IPS-NIHi7 (cell line): ENCODE data around the gene NMT1.

Experiments
- DNase-seq: peaks from one replicate; pipeline ENCODE4 v3.0.0; 2012; ENCODE audit warnings: mixed read lengths; ENCODE audit errors: extremely low spot score

Gene NMT1

DNA sequence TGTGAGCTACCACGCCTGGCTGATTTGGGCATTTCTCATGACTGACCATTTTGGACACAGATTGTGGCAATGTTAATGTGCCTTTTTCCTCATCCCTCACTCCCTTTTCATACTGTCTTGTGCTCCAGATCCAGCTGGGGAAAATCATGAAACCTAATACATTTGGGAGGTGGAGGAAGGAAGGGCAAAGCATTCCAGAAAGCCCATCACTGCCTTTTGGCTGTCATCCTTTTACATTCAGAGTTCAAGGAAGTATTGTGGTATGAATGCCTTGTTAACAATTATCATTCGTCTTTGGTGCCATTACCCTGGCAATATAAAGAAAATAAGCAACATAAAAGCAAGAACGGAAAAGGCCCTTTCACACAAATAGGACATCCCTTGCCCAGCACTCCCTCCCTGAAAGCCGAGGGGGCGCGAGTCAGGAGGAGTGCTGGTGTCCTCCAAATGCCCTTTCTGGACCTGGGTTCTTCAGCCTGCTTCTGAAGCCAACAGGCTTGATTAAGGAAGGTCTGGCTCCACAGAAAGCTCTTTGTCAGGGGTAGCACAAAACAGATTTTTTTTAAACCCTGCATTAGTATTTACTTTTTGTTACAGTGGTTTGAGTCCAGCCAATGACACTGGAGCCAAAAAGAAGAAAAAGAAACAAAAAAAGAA lies 20.1 kb downstream of the NMT1 start:
- no peak for DNase-seq

DNA sequence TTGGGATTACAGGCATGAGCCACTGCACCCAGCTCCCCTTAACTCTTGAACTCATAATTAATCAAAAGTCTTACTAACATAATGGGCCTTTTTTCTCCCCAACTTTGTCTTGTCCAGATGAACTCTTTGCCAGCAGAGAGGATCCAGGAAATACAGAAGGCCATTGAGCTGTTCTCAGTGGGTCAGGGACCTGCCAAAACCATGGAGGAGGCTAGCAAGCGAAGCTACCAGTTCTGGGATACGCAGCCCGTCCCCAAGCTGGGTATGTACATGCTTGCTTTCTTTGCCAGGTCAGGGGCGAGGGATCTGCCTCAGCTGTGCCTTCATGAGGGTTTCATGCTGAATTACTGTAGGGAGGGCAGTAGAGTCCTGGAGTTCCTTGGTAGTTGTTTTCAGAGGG lies 25.3 kb downstream of the NMT1 start:
- no peak for DNase-seq

DNA sequence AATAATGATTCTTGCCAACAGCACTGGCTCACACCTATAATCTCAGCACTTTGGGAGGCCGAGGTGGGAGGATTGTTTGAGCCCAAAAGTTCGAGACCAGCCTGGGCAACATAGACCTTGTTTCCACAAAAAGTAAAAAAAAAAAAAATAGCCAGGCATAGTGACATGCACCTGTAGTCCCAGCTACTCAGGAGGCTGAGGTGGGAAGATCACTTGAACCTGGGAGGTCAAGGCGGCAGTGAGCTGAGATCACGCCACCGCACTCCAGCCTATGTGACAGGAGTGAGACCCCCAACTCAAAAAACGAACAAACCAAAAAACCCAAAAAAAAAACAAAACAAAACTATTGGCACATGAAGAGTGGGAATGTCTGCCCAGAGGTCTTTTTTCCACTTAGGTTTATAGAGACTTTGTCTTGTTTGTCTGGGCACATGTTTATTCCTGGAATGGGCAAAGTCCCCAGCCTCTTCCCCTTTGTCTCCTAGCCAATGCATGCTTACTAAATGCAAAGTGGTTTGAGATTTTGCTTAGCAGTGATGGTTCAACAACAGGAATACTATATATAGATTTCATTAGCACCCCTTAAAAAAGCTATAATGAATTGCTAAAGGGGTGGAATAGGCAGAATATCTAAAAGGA lies 25.9 kb downstream of the NMT1 start:
- no peak for DNase-seq

DNA sequence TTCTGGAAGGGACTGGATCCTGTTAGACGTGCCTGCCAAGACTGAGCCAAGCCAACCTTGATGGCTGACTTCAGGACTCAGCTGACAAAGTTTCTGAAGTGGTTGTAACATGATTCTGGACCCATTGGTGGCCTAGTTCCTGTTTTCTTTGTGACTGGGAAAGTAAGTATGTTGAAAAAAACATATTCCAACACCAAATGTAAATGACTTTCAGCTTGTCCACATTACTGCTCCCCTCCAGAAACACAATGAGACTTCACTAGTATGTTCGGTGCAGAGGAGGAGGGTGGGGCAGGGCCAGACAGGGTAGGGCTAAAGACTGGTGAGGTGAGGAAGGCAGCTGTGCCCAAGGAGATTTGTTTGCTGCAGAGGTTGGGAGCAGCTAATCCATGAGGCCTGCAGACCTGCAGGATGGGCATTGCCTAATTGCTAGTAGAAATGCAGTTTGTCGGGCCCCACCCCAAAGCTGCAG lies 26.4 kb downstream of the NMT1 start:
- peak; percentile 4 for DNase-seq

DNA sequence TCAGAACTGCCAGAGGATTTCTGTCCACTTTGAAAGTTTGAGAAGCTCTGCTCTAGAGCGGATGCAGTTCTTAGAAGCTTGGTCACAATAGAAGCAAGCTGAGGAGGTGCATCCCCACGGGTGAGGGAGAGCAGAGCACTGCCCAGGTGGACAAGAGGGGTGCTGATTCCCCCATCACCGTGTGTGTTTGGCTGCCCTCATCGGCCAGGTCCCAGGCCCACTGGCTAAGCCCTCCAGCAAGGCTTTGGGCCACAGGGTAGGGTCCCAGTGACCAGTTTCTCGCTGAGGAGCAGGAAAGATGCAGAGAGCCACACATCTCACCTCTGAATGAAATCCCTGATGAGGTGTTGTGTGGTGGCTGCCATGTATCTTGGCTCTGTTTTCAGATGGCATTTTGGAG lies 26.9 kb downstream of the NMT1 start:
- DNase-seq = peak; percentile 6

DNA sequence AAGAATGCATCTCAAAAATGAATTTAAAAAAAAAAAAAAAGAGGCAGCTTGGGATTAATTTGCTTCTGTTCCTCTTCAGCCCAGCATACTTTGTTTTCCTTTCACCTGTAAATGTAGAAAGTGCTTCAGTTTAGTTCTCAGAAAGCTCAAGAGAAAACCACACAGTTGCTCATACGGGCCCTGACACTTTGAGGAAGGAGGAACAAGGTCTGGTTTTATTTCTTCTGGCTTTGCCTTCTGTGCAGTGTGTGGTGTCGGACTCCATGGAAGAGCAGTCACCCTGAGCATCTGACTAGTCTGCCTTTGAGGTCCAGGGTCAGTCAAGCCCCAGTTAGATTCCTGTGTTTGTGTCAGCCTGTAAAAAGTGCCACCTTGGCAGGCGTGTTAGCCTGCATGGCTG lies 27.6 kb downstream of the NMT1 start:
- no peak for DNase-seq

DNA sequence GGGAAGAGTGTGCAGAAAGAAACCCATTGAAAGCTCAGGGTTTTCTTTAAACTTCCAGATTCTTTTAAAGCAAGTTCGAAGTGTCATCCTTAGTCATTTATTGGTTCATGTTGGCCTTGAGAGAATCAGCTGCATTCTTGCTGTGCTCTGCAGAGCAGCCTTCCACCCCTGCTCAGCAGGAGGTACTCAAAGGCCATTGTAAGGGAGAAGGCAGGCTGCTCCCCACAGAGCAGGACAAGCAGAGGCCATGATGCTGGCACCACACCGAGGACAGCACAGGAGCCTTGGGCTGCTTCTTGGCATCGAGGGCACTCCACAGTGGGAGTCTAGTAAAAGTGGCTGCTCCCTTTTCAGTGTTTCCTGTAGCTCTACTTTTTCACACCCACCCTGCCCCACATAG lies 29.6 kb downstream of the NMT1 start:
- DNase-seq = peak; percentile 65

DNA sequence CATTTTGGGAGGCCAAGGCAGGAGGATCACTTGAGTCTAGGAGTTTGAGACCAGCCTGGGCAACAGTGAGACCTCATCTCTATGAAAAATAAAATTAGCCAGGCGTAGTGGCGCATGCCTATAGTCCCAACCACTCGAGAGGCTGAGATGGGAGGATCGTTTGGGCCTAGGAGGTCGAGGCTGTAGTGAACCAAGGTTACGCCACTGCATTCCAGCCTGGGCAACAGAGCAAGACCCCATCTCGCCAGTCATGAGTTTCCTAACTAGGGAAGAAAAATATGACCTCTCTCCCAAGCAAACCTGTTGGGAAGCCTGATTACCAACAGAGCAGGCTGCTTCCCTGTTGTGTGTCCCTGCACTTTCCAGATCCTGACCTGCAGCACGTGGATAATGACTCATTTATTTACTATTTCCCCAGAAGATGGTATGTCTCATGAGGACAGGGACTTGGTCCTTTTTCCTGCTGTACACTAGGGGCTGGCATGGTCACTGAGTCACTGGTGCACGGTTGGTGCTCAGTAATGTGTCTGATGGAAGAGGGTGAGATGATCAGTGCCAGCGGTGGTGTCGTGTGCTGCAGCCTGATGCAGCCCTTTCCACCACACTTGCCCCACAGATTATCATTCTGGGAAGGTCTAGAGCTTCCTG lies 30.8 kb downstream of the NMT1 start:
- DNase-seq = peak; percentile 3

DNA sequence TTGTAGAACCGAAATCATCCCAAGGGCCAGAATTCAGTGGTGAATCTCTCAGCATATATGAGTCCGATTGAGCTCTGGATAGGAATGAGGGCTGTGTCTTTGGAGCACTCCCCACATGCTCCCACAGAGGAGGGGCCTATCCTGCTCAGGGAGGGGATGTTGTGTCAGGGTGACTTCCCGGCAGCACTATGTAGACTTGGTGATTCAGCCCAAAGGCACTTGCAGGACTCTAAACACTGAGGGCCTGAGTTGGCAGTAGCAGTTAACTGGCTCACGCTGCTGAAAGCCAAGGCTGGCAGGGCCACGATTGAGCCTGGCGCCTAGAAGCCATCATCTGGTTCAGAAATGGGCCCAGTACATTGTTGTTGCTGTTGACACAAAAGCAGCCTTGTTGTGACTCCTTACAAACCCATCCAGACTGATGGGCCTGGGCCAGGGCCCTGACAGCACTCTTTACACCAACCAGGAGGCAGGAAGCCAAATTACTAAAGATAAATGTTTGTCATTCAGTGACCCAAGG lies 31.9 kb downstream of the NMT1 start:
- no peak for DNase-seq

DNA sequence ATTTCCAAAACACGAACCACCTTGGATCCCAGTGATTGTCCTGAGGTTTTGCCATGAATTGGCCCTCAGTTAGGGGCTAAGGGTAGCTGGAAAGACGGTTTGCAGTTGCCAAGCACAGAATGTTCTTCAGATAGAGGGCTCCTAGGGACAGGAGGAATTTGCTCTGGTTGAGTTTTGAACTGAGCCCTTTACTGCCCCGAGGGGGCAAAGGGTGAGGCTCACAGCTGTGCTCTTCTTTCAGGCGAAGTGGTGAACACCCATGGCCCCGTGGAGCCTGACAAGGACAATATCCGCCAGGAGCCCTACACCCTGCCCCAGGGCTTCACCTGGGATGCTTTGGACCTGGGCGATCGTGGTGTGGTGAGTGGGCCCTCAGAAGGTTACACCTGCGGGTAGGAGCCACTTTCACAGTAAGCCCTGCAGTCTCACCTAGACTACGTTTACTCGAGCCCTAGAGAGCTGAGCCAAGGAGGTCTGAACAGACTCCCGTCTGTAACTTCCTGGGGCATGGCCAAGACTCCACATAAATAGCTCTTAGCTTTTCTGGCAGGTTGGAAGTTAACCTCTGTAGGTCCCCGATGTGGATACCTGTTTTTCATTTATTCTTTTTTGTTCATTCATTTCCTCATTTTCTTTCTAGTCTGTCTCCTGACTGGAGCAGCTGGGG lies 32.5 kb downstream of the NMT1 start:
- DNase-seq = no peak

DNA sequence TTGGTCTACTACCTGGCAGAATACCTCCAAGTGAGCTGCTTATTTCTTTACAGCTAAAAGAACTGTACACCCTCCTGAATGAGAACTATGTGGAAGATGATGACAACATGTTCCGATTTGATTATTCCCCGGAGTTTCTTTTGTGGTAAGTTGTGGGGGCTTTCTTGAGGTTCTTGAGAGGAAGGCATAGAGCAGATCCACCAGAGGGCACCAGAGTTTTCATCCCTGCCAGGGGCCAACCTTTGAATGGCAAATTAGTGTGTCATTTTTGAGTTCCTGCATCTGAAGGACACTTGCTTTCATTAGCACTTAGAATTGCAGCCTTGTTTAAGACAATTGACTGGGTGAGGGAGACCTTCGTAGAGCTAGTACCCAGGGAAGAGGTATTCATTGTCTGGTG lies 35.0 kb downstream of the NMT1 start:
- peak; percentile 46 for DNase-seq

DNA sequence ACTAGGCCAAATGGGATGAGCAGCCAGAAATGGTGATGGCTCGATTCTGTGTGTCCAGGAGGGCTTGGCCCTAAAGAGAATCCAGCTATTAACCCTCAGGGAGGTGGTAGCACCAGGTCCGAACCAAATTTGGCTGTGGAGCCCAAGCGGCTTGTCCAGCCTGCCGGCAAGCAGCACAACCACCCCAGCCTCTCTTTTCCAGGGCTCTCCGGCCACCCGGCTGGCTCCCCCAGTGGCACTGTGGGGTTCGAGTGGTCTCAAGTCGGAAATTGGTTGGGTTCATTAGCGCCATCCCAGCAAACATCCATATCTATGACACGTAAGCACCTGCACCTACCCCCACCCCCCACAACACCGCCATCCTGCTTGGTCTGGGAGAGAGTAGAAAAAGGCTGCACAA lies 35.8 kb downstream of the NMT1 start:
- no peak for DNase-seq

DNA sequence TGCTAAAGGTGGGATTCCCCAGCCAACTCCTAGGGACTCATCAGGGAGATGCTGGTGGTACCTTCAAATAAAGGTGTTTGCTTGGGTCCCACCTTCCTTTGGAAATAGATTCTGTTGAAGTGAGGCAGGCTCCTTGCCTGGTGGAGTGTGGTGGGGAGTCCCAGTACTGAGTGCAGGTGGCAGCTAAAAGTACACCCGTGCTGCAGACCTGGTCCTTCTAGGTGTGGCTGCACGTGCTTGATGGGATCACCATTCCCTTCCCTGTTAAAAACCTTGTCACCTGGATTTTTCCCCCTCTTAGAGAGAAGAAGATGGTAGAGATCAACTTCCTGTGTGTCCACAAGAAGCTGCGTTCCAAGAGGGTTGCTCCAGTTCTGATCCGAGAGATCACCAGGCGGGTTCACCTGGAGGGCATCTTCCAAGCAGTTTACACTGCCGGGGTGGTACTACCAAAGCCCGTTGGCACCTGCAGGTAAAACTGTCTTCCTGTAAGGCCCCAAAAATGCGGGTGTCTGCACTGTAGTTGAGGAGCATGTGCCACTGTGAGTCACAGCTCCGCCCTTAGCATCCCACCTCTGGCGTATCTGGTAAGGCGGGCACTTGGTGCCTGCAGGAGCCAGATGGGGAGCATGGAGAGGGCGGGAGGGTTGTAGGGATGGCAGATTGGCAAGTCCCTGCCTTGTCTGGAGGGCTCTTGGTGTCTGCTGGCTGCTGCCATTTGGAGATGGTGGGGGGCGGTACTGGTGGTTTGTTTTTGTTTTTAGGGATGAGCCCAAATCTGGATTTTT lies 37.2 kb downstream of the NMT1 start:
- DNase-seq = no peak

DNA sequence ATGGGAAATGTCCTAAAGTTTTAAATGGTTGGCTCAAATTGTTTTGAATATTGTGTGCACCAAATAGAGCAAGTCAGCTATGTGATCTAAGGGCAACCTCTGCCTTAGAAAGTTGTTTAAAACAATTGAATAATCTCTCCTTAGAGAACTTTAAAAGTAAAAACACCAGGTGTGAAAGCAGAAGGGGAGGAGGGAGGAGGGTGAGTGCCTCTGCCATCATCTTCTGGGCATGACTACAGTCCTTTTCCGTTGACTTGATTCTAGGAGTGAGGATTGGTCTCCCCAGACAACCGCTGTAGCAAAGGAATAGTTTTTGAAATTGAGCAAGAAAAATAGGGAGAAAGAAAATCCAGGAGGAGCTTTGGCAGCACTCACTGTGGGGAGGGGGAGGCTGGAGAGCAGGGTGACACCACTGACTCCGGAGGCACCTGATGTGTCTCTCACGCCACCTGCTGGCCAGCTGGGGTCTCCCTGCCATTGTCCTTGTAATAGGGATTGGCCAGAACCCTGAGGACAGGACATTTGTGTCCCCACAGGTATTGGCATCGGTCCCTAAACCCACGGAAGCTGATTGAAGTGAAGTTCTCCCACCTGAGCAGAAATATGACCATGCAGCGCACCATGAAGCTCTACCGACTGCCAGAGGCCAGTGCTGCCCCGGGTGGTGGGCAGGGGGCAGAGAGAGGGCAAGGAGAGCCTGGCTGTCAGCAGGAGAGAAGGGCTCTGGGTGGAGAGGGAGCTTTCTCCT lies 37.9 kb downstream of the NMT1 start:
- DNase-seq = peak; percentile 97

DNA sequence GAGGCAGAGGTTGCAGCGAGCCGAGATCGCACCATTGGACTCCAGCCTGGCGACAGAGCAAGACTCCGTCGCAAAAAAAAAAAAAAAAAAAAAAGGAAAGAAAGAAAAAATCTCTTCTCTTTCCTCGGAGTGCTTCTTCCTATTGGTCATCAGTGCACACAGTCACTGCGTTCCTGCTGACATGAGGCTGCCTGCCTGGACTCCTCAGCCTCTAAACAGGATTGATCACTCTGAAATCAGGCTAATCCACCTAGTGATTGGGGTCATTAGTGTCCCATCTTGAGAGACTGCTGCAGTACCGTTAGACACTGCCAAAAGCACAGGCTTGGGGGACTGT lies 40.4 kb downstream of the NMT1 start:
- DNase-seq = no peak

DNA sequence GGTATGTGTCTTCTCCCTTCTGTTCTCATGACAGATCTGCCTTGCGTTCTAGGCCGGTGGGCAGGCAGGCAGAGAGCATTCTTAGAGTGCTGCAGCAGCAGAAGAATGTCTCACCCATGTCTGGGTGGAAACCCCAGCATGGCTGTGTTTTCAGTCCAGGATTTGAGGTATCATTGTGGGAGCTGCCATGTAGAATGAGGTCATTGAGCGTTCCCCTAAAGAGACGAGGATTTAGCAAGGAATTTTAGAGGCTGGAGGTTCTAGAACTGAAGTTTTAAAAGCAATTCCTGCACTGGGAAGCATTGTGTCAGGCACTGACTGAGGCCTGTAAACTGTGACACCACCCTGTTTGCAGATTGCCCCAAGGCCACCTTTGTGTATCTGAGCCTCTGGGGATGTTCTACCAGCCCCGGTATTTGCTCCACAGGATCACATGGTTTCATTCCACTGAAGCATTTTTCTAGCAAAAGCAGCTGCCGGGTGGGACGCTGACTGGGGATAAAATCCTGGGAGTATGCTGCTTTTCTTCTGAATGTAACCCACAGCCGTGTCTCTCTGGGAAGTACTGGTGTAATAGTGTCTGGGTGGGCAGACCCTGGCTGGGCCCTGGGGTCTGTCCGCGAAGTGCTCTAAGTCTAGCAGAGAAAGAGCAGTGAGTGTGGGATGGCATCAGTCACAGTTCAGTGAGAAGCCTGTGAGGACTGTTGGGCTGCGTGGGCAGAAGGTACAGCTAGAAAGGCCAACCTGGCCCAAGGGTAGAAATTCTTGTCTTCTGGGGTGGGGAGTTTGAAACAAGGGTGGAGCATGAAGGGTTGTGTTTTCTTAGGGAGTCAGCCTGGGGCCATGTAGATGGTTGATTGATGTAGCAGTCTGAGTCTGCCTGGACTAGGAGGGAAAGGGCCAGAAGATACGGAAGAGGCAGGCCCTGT lies 41.0 kb downstream of the NMT1 start:
- no peak for DNase-seq

DNA sequence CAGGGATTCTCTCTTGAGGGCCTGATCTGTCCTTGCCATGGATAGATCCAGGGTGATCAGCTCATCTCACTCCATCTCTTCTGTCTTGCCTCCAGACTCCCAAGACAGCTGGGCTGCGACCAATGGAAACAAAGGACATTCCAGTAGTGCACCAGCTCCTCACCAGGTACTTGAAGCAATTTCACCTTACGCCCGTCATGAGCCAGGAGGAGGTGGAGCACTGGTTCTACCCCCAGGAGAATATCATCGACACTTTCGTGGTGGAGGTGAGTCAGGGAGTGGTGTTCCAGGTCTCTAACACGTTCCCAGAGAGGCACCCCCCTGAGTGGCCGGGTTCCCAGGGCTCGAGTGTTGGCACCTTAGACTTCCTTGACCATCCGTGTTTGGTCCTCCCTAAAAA lies 41.7 kb downstream of the NMT1 start:
- no peak for DNase-seq

DNA sequence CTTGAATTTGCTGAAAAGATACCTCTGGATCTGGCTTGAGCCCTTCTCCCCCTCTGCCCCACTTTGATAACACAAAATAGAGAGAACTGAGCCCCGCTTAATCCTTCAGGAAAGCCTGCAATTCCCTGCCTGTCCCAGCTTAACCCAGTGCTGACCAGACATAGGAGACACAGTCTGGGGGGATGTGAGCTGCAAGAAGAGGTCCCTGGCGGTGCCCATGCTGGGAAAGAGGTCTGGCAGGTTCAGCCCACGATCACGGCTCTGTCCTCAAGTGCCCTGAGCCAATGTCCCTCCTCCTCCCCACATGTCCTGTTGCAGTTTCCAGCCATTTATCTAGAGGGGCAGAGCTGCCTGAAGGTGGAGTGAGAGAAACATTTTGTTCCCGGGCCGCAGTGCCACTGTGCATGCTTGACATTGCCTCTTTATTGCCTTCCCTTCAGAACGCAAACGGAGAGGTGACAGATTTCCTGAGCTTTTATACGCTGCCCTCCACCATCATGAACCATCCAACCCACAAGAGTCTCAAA lies 42.2 kb downstream of the NMT1 start:
- no peak for DNase-seq

DNA sequence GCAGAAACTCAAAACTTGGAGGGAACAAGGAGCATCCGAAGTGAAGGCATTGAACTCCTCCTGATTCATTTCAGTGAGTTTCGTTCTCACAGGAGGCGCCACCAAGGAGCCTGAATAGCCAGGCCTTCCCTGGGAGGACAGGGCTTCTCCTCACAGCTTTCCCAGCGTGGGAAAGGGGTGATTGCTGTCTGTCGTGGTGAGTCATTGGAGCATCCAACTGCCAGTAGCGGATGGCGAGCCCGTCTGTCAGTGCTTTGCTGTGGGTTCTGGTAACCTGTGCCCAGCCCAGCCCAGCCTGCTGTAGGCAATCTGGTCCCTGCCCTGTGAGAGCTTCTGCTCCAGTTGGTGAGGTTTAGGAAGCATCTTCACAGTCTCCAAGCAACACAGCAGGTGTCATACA lies 42.9 kb downstream of the NMT1 start:
- no peak for DNase-seq

DNA sequence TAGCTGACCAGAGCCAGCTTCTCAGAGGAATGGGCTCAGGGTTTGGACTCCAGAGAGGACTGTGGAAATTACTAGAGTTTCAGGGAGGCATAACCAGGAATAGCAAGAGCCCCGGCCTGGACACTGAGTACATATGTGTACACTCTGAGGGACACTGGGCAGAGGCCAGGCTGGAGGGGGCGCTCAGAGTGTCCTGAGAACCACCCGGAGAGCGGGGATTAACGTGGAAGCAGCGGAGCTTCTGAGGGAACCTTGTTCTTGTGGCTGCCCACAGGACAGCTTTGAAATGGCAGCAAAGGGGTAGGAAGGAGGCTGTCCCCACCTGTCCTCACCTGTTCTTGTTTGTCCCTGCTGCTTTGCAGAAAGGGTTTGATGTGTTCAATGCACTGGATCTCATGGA lies 43.4 kb downstream of the NMT1 start:
- DNase-seq = no peak
